ENCODE results near the gene TDRD12.

TDRD12 gene

GRCh38 chr19:32870981-32871451 is 151.4 kb downstream of the TDRD12 start:
- no peak for DNase-seq

GRCh38 chr19:32872391-32872790 is 152.8 kb downstream of the TDRD12 start:
- DNase-seq, result no peak

DNA sequence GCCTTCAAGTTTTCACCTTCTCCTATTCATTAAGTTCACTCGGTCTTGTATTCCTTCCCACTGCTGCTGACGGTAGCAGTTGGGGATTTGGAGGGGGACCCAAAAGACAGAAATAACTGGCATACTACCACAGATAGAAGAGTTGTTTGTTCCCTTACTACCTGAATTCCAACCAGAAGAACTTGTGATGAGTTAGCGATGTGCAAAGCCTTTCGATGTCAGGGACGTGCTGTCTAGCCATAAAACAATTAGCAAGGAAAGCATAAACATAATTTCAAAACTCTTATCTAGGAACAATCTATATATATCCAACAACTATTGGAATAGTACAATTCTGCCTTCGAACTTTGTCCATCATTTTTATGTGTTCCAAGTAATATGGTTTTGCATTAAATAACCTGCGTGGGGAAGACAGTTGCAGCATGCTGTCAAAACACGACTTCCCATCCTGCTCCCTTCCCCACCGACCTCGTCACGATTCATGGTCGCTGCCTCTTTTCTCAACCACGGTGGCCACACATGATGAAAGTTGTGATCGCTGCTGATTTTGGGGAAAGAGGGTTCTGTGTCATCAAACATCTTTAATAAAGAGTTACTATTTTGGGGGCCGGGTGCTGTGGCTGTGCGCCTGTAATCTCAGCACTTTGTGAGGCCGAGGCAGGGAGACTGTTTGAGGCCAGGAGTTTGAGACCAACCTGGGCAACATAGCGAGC is 153.8 kb downstream of the TDRD12 start:
- DNase-seq, result no peak

GRCh38 chr19:32874605-32875004 is 155.0 kb downstream of the TDRD12 start:
- DNase-seq, result no peak

DNA sequence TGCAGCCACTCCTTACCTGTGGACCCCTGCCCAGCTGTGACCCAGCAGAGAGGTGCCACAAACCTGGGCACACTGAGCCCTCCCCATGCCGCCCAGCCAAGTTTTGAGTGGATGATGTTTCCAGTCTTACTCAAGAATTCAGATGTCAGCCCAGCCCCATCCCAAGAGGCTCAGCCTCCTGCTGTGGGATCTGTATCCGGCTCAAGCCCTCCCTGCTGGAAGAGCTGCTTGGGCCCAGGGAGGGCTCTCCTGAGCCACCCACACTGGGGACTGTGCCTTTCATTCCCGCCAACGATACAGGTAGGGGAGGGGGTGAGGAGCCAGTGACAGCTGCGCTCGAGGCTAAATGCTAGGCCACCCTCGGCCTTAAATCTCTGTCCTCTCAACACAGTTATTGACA is 155.9 kb downstream of the TDRD12 start:
- DNase-seq, result no peak

GRCh38 chr19:32876236-32876918 is 156.8 kb downstream of the TDRD12 start:
- no peak for DNase-seq

DNA sequence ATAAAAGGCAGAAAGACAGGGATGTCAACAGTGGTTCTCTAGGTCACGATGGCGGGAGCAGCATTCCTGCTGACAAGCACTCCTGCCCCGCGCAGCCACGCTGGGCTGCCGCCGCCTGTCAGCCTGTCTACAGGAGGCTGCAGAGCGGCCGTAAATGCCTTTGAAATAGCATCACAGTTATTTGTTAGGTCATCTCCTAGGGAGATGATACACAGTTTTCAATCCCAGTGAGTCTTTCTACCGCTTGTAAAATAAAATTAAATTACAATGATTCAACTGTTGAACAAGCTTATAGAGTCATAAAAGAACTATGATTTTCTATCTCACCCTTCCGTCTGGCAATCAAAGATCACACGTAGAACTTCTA is 157.3 kb downstream of the TDRD12 start:
- DNase-seq, result no peak

Measured in stimulated activated CD4-positive, alpha-beta T cell treated with anti-CD3 and anti-CD28 coated beads, Interleukin-12 subunit alpha, Interleukin-12 subunit beta, amount 100 ng/mL, for 4 hours (primary cell).